GM12872 (cell line): ENCODE results near the gene SERPINA3.

Experiments
- CTCF ChIP-seq: IDR thresholded peaks from 3 replicates; pipeline ENCODE4 v1.5.1; 2011; ENCODE audit warnings: low read depth, mild to moderate bottlenecking, low read length, moderate library complexity; ENCODE audit not compliant: insufficient read depth

Gene SERPINA3

GRCh38 chr14:94602722-94603121 is 9.5 kb upstream of the SERPINA3 start:
- TF ChIP-seq CTCF = no peak

DNA sequence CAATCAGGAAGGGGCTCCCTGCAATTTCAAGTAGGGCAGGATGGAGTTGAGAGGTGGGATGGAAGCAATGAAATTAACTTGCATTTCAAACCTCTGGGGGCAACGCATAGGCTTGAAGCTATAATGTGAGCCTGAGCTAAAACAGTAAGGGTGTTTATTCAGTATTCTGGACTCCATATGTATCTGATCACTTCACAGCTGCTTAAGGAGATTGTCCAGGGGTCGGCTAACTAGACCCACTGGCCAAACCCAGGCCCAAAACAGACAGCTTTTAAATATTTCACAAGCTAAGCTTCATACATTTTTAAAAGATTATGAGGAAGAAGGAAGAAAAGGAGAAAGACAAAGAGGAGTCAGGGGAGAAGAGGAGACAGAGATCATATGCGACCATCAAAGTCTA is 6.8 kb upstream of the SERPINA3 start:
- no peak for TF ChIP-seq CTCF

DNA sequence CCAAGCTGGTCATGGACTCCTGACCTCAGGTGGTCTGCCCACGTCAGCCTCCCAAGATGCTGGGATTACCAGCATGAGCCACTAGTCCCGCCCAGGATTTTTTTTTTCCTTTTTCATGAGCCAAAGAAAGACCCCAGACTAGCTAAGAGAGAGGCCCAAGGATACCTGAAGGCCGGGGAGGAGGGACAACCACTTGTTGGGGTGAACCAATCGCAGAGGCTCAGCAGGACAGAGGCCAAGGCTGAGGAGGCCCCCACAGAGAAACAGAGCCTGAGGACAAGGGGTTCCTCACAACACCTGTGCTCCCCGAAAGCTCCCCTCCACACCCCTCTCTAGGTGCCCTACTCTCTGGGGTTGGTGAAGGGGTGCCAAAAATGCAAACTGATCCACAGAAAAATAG is 1.0 kb upstream of the SERPINA3 start:
- no peak for TF ChIP-seq CTCF

GRCh38 chr14:94612580-94613554 is 676 bp downstream of the SERPINA3 start:
- TF ChIP-seq CTCF = no peak

- TF ChIP-seq CTCF = no peak
These were observed 1.8 kb downstream of the SERPINA3 start for GRCh38 chr14:94613720-94614644.

DNA sequence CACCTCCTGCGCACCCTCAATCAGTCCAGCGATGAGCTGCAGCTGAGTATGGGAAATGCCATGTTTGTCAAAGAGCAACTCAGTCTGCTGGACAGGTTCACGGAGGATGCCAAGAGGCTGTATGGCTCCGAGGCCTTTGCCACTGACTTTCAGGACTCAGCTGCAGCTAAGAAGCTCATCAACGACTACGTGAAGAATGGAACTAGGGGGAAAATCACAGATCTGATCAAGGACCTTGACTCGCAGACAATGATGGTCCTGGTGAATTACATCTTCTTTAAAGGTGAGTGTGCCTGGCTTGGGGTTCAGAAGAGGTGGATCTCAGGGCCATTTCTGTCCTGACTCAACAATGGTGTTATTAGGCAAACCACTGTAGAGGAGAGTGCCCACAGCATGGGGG is 2.6 kb downstream of the SERPINA3 start:
- TF ChIP-seq CTCF = no peak

DNA sequence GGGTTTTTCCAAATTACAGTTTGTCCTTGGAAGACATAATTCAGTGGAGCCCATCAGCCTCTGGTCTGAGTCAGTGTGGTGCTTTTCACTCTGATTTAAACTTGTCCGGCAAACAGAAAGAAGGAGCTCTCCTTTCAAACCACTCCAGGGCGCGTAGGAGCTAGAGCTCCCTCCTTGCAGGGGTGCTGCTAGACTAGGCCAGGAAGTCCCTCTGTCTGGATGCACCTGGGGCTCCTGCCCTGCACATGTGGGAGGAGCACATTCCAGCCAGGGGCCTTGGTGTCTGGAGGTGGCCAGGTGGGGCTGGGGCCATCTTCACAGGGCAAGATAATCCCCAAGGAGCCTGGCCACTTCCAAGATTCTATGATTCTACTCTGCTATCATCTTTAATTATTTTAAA is 3.1 kb downstream of the SERPINA3 start:
- no peak for TF ChIP-seq CTCF
